Testis (tissue), 3 donors: ENCODE results near the gene EP400. TPM values are rescaled to one million over a fixed set of nuclear protein-coding genes. Genes with fewer than 3 reads are reported as not detected.

Source experiments
- DNase-seq: peaks from one replicate; pipeline ENCODE4 v3.0.0-alpha.2; 2019
- H3K27ac ChIP-seq, 2 donors: fragments of 200-600 bp; sonication (generic); one replicate each; pipeline ENCODE4 v1.5.1; 2019
- H3K27me3 ChIP-seq: fragments of 200-600 bp; sonication (generic); one replicate; pipeline ENCODE4 v1.5.1; 2019
- H3K36me3 ChIP-seq: fragments of 200-600 bp; sonication (generic); one replicate; pipeline ENCODE4 v1.5.1; 2017; ENCODE audit warnings: low read depth; ENCODE audit errors: missing control alignments
- H3K4me1 ChIP-seq: fragments of 200-600 bp; sonication (generic); one replicate; pipeline ENCODE4 v1.5.1; 2019
- H3K4me3 ChIP-seq, 2 donors: fragments of 200-600 bp; sonication (generic); one replicate each; pipeline ENCODE4 v1.5.1; 2017 to 2019
- H3K9me3 ChIP-seq: fragments of 200-600 bp; sonication (generic); one replicate; pipeline ENCODE4 v1.5.1; 2017
- POLR2A ChIP-seq: fragments of 450-650 bp; IDR thresholded peaks from one replicate; pipeline ENCODE4 v1.6.1; 2017; ENCODE audit warnings: antibody characterized with exemption, mild to moderate bottlenecking, moderate library complexity
- WGBS, 2 donors: methylation state at CpG; one replicate each; pipeline ENCODE4 v1.1.5; 2018; 5-methylcytosine and 5-hydroxymethylcytosine counted together
- intact Hi-C: fragments of 100-400 bp; cut with DNase I; formaldehyde crosslinking; loops from one replicate; pipeline ENCODE4 v1.15.1; 2023; ENCODE audit warnings: low total_unique reads
- polyA plus RNA-seq: library from polyadenylated mRNA; stranded (reverse); fragments of 350-450 nt; fragmentation: Illumina TruSeq; extraction: RNeasy Lipid Tissue Mini Kit (QIAGEN cat#74804); gene quantifications from one replicate; pipeline ENCODE4 v1.2.3, GENCODE V29; 2014; ENCODE audit warnings: low read depth, low replicate concordance; ENCODE audit not compliant: insufficient read depth
- total RNA-seq, 2 donors: library from RNA; depleted of rRNA; stranded (reverse); fragments of >200 nt; gene quantifications; one replicate each; pipeline ENCODE4 v1.2.3, GENCODE V29; 2016
- TF ChIP-seq, protein P1 (sequence below), 3 experiments: fragments of 450-650 bp in 2 of 3; fragments of 200-600 bp in 1 of 3; sonication (generic) in 1 of 3; IDR thresholded peaks; one replicate each; pipeline ENCODE4 v1.5.1; 2016 to 2019; ENCODE audit warnings: antibody characterized with exemption in 3 of 3, mild to moderate bottlenecking in 2 of 3, moderate library complexity in 1 of 3

EP400 gene
- total and polyA plus RNA-seq, 3 donors from 2014 or later: 44.2 to 83.0 (median 69.4) TPM

DNA sequence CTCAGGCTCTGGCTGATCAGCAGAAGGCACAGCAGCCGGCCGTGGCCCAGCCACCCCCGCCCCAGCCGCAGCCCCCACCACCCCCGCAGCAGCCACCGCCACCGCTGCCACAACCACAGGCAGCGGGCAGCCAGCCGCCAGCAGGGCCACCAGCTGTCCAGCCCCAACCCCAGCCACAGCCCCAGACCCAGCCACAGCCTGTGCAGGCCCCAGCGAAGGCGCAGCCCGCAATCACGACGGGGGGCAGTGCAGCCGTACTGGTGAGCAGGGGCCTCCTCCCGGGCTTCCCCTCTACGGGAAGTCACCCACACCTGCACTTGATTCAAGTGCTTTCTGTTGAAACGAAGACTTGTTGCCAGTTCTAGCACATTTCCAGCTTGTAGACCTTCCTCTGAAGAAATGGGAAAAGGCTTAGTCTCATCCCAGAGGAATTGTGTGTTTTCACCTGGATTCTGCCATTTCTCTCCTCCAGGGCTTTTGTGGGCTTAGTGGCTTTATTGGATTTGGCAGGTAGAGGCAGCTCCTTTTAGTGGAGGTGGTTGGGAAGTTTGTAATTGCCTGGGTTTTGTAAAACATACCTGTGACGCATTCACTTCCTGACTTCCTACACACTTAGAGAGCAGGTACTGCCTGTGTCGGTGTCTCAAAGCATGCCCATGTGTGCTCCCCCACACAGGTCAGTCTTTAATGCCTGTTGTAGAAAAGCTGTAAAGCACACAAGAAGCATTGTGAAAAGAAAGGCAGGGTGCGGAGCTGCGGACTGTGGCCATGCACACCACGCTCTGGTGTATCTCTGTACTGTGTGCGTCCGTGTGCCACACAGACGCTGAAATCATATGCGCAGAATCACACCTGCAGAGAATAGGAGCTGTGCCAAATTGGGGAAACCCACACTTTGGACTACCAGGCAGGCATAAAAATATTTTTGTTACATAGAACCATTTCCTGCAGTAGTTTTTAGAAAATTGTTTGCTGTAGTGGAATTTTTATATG, 103.9 kb downstream of the EP400 start:
- DNase-seq: no peak
- no peak overlapping the region for H3K27ac ChIP-seq
- no peak overlapping the region for H3K4me3 ChIP-seq
- intact Hi-C loops: no loop called here
- TF ChIP-seq POLR2A: no peak
- TF ChIP-seq, protein P1, sequence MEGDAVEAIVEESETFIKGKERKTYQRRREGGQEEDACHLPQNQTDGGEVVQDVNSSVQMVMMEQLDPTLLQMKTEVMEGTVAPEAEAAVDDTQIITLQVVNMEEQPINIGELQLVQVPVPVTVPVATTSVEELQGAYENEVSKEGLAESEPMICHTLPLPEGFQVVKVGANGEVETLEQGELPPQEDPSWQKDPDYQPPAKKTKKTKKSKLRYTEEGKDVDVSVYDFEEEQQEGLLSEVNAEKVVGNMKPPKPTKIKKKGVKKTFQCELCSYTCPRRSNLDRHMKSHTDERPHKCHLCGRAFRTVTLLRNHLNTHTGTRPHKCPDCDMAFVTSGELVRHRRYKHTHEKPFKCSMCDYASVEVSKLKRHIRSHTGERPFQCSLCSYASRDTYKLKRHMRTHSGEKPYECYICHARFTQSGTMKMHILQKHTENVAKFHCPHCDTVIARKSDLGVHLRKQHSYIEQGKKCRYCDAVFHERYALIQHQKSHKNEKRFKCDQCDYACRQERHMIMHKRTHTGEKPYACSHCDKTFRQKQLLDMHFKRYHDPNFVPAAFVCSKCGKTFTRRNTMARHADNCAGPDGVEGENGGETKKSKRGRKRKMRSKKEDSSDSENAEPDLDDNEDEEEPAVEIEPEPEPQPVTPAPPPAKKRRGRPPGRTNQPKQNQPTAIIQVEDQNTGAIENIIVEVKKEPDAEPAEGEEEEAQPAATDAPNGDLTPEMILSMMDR (IDR thresholded peaks at IDR 0.05): no peak
- 93 to 94% methylated on average over 19 of the region's 27 CpGs for WGBS, 2 donors
- H3K27me3 ChIP-seq: no peaks in the 10 kb centered on the region
- H3K4me1 ChIP-seq: no peaks in the 10 kb centered on the region
- no peaks in the 10 kb centered on the region for H3K9me3 ChIP-seq
- no peaks in the 10 kb centered on the region for H3K36me3 ChIP-seq

DNA sequence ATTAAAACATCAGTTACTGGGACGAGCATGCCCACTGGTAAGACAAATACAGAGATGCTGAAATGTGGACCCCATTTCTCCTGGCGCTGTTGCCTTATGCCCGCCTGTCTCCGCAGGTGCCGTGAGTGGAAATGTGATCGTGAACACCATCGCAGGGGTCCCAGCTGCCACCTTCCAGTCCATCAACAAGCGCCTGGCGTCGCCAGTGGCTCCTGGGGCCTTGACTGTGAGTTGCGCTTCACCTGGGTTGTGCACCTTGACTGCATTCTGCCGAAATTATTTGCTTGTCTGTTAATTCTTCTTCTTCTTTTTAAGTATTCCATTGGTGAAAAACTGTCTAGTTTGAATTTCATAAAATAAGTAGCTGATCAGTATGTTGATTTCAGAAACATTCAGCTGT, 105.2 kb downstream of the EP400 start:
- WGBS, 2 donors: 91 to 96% methylated on average over 12 of the region's 12 CpGs
- DNase-seq: no peak
- no peak for TF ChIP-seq POLR2A
- TF ChIP-seq, protein P1 (IDR thresholded peaks at IDR 0.05): no peak
- Histone ChIP-seq H3K4me3 (no peak overlapping the region), H3K36me3 (no peaks in the 10 kb centered on the region), H3K9me3 (no peaks in the 10 kb centered on the region), H3K27me3 (no peaks in the 10 kb centered on the region), H3K27ac (no peak overlapping the region), H3K4me1 (no peaks in the 10 kb centered on the region)
- intact Hi-C loops: no loop called here

DNA sequence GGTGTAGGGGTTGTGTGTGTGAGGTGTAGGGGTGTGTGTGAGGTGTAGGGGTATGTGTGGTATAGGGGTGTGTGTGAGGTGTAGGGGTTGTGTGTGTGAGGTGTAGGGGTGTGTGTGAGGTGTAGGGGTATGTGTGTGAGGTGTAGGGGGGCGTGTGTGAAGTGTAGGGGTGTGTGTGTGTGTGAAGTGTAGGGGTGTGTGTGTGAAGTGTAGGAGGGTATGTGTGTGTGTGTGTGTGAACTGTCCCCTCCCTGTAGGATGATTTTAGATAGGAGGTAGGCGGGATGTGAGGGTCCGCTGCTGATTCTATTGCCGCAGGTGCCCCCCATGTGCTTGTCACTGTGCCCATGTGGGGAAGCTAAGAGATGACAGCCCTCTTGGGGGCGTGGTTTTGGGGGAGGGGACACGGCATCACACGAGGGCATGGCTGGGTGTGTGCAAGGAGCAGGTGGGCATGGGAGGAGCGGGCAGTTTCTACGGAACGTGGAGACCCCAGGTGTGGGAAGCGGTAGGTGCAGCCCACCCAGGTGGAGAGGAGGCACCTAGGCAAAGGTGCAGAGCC, 105.9 kb downstream of the EP400 start:
- Histone ChIP-seq H3K9me3 (no peaks in the 10 kb centered on the region), H3K4me3 (no peak overlapping the region), H3K27ac (no peak overlapping the region), H3K27me3 (no peaks in the 10 kb centered on the region), H3K4me1 (no peaks in the 10 kb centered on the region), H3K36me3 (no peaks in the 10 kb centered on the region)
- intact Hi-C loops: no loop called here
- WGBS, 2 donors: 86 to 87% methylated on average over 11 of the region's 11 CpGs
- DNase-seq: no peak
- TF ChIP-seq, protein P1 (IDR thresholded peaks at IDR 0.05): no peak
- TF ChIP-seq POLR2A: no peak

DNA sequence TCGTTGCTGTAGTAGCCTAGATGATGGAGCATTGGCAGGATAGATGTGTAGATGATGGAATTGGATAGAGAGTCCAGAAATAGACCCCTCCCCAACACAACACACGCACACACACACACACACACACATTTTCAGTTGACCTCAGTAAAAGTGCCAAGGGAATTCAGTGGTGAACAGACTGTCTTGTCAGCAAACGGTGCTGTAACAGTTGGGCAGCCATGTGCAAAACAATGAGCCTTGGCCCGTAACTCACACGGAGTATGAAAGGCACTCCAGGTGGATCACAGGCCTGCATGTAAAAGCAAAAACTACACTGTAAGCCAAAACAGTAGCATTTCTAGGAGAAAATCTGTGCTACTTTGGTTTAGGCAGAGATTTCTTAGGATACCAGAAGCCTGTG, 106.6 kb downstream of the EP400 start:
- Histone ChIP-seq H3K36me3 (no peaks in the 10 kb centered on the region), H3K27me3 (no peaks in the 10 kb centered on the region), H3K4me3 (no peak overlapping the region), H3K27ac (no peak overlapping the region), H3K4me1 (no peaks in the 10 kb centered on the region), H3K9me3 (no peaks in the 10 kb centered on the region)
- intact Hi-C loops: no loop called here
- no peak for TF ChIP-seq POLR2A
- TF ChIP-seq, protein P1 (IDR thresholded peaks at IDR 0.05): no peak
- 85 to 88% methylated on average over 5 of the region's 5 CpGs for WGBS, 2 donors
- no peak for DNase-seq
